GM18870 (cell line): ENCODE measurements around the gene RNF223.
"Not testable (repeated sequence)": the region's sequence is repeated elsewhere in the genome, so short reads cannot be mapped to it uniquely, and the experiment has no call there.

Source experiments
- ATAC-seq: cut with Tn5 transposase; IDR thresholded peaks from one replicate; pipeline ENCODE4 v1.9.1; 2021; ENCODE audit warnings: moderate library complexity; ENCODE audit not compliant: unreplicated experiment

The RNF223 gene

DNA sequence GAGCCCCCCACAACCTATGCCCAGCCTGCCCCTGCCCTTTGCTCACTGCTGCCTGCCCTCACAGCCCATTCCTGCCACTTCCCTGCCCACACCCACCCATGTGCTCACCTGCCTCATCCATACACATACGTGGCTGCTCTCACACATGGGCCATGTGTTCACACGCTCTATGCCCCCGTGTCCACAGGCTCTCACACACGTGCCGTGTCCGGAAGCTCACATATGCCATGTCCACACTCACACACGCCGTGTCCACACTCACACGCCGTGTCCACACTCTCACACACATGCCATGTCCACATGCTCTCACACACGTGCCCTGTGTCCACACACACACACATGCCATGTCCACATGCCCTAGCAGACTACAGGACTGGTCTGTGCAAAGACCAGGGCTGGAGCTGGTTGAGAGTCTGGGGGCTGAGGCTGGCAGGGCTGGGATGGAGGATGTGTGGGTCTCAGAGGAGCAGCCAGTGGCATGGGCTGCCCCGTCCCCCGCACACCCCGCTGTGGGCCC, 583 bp upstream of the RNF223 start:
- ATAC-seq, result no peak

DNA sequence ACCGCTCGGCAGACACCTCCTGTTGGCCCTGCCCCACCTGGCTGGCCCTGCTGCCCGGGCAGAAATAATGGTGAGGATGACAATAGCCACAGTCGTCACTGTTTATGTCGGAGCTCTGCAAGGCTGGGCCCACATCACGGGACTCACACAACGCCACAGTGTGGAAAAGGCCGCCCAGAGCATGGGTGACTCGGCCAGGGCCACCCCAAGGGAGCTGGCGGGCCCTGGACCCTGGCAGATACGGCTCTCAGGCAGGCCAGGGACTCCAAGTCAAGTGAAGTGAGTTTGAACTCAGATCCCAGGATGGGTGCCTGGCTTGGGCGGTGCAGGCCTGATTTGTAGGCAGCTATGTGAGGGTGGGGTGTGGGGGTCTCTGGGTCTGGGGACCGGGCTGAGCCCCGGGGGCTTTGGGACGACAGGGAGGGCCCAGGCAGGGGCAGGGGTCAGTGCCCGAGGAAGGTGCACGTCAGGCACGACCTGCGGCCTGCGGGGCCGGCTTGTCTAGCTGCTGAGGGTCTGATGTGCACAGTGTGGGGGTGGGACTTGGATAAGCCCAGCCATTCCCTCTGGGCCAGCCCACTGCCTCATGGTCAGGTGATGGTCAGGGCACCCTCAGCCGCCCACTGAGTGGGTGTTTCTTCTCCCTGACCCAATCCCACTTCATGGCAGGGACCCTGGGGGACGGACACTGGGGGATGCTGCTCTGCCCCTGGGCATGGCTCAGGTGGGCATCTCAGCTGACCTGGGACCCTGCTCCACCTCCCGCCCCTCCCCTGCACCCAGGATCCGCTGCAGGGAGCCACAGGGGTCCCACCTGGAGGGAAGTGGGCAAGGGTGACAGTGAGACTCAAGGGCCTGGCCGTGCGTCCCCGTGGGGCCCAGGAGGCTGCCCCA, 1.0 kb downstream of the RNF223 start:
- no peak for ATAC-seq

DNA sequence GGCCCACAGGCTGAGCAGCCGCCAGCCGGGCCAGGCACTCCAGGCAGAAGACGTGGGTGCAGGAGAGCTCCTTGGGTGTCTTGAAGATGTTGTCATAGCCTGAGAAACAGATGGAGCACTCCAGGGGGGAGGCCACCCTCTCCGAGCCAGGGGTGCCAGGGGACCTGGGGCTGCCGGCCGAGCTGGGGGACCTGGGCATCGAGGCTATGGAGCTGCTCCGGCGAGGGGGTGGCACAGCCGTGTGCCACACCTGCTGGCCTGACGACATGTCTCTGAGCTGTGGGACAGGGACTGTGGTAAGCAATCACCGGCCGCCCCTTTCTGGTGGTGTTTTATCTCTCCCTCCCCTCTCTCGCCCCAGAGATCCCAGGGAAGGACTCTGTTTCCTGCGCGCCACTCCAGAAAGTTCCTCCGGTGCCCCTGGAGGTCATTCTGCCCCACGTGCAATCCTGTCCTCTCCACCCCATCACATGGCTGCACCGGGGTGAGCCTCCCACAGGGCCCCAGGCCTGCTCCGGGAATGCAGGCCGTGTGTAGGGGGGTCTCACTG, 1.7 kb downstream of the RNF223 start:
- ATAC-seq, result no peak

DNA sequence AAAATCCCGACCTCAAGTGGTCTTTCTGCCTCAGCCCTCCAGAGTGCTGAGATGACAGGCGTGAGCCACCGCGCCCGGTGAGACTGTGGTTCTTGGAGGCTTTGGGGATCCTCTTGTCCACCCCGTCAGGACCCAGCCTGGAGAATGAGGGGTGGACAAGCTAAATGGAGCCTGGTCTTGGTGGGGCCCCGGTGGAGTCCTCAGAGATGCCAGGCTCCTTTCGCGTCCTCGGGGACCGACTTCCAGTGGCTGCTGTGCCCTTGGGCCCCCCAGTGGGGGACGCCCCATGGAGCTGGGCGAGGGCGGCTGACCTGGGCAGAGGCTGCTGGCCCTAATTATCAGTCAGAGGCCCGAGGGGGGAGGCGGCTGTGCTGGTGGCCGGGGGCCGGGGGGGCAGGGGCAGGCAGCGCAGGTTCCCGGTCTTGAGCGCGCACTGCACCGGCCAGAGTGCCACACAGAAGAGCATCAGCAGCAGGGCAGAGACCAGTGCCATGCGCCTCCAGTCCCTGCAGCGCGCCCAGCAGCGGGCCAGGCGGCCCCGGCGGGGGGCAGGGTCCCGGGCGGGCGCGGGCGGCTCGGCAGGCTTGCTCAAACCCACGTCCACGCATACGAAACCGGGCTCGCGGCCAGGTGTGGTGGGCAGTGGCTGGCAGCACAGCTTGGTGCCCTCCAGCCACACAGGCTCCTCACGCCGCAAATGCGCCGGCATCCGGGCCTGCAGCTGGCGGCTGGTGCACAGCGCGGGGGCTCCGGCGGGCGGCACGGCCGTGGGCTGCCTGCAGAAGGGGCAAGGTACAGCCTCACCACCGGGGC, 2.4 kb downstream of the RNF223 start:
- no peak for ATAC-seq

DNA sequence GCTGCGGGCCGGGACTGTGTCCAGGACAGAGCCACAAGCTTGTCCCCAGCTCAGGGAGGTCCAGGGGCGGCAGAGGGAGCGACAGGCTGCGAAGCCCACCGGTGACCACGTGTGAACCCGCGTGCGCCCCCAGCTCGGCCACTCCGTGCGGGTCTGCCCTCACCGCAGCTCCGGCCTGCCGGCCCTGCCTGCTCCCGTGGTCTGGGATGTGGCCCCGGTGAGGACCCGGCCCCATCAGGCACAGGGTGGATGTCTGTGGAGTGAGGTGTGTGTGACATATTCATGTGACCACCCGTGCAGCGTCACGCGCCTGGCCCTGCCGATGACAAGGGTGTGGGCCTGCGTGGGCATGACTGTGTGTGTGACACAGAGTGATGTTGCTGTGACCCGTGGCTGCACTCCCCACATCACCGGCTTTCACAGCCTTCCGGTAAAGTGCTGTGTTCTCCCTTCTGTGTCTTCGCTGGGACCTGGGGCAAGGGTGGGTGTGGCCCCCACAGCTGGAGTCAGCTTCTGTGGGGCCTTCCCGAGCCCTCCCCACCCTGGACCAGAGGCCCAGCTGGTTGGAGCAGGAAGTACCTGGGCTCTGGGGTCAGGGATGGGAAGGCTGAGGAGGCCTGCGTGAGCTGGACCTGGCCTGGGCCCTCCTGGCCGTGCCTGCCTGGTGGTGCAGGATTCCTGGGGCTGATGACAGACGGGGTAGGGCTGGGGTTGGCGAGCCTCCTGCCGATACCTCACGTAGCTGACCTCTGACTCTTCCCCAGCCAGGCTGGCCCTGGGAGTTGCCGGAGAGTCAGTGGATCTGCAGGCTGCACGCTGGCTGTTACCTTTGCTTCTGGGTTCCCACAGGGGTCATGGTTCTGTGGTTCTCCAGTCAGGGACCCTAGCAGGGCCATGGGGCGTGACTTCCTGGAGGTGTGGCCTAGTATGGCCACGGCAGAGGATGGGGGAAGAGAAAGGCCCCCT, 4.1 kb downstream of the RNF223 start:
- ATAC-seq, result no peak

DNA sequence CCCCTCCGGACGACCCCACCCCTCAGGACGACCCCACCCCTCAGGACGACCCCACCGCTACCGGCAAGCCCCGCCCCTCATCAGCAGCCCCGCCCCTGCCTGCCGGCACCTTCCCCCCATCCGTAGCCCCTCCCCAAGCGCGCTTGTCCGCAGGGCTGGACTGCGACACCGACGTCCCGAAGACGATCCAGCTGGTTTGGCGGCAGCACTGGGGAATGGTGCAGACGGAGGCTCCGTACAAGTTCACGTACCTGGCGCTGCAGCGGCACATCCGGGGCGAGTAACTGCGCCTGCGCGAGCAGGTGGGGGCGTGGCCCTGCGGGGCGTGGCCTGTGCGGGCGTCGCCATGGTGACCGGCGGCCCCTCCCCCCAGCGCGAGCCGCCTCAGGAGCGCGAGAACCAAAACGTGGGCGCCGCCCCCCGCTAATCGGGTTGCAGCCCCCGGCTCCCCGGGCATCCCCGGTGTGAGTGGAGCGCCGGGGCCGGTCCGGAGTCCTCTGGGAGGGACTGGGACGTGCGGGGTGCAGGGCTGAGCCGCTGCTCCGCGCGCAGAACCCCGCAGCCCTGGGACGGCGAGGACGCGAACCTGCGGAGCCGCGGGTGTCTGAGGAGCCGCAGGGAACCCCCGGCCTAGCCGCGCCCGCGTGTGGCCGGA, 4.9 kb downstream of the RNF223 start:
- no peak for ATAC-seq

DNA sequence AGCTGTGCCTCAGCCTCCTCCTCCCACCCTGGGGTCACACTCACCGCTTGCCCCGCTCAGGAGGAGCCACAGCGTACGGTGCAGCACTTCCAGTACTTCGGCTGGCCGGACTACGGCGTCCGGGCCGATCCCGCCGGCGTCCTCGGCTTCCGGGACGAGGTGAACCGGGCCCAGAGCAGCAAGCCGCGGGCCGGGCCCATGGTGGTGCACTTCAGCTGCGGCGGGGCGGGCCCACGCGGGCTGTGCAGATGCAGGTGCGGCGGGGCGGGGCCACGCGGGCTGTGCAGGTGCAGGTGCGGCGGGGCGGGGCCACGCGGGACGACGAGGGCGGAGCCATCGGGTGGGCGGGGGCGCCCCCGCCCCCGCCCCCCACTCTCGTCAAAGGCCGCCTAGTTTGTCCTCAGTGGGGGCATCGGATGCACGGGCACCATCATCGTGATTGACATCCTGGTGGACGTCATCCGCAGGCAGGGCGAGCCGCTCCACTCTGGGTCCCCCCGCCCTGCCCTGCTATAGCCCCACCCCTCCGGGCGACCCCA, 5.5 kb downstream of the RNF223 start:
- no peak for ATAC-seq

DNA sequence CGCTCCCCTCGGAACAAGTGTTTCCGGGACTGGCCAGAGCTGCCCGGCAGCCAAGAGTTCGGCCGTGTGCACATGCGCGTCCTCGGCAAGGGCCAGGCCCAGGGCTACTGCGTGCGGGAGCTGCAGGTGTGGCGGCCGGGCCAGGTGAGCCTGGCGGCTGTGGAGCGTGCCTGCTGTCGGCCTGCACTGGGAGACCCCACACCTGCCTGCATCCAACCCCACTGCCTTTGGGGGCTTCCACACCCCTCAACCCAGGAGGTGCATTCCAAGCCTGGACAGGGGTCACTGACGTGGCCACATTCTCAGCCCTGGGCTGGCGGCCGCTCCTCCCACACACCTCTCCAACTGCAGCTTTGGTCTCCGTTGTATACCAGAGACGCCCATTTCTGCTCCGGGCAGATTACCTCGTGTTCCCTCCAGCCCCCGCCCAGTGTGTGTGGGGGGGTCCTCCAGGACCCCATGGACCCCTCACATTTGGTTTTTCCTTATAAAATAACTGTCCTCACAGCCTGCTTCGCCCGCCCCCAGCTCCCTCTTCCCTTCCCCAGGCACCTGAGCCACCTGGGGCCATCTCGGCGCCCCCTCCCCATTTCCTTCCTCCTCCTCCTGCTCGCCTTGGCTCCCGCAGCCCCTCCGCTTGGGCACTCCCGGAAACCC, 6.1 kb downstream of the RNF223 start:
- no peak for ATAC-seq

DNA sequence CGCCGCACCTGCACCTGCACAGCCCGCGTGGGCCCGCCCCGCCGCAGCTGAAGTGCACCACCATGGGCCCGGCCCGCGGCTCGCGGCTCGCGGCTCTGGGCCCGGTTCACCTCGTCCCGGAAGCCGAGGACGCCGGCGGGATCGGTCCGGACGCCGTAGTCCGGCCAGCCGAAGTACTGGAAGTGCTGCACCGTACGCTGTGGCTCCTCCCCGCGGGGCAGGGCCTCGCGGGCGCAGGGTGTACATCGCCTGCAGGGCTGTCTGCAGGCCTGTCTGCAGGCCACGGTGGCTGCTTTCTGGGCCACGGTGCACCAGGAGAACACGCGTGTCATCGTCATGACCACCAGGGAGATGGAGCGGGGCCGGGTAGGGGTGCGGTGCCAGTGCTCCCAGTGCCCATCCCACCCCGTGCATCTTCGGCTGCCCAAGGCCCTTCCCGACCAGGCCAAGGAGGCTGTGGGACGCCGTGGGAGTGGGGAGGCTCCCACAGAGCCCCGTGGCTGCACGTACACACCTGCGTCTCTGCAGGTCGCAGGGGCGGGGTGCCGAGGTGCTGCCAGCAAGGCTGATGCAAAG, 6.7 kb downstream of the RNF223 start:
- no peak for ATAC-seq

DNA sequence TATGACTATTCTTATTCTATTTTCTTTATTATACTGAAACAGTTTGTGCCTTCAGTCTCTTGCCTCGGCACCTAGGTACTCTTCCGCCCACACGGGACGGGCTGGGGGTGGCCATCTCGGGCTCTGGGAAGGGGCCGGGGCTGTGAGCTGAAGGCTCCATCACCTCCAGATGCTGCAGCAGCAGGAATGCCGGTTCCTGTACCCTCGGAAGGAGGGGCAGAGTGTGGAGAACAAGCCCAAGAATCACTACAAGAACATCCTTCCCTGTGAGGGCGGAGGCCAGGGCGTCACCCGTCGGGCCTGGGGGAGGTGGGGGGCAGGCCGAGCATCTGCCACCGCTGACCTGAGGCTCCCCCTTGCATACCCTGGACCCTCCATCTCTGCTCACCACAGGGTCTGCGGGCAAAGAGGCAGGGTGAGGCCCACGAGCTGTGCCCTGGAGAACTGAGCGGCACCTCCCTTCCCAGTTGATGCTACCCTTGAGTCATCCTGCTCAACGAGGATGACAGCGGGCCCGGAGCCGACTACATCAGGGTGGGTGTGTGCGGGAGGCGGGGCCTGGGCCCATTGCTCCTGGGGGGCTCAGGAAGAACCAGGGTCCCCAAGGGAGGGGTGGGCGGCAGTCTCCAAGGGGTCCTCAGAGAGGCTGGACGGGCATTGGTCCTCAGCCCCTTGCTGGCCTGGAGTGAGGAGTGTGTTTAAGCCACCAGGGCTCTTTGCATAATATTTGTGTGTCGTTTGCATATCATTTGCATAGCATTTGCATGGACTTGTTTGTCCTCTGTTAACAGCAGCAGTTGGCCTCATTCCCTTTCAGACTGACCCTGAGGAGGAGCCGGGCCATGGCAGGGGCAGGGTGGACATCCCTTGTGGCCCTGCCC, 7.5 kb downstream of the RNF223 start:
- ATAC-seq, result no peak

DNA sequence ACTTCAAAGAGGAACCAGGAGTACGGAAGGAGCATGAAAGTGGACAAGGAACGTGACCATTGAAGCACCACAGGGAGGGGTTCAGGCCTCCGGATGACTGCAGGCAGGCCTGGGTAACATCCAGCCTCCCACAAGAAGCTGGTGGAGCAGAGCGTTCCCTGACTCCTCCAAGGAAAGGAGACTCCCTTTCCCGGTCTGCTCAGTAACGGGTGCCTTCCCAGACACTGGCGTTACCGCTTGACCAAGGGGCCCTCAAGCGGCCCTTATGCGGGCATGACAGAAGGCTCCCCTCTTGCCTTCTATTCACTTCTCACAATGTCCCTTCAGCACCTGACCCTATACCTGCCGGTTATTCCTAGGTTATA, 8.2 kb downstream of the RNF223 start:
- not testable (repeated sequence) for ATAC-seq

DNA sequence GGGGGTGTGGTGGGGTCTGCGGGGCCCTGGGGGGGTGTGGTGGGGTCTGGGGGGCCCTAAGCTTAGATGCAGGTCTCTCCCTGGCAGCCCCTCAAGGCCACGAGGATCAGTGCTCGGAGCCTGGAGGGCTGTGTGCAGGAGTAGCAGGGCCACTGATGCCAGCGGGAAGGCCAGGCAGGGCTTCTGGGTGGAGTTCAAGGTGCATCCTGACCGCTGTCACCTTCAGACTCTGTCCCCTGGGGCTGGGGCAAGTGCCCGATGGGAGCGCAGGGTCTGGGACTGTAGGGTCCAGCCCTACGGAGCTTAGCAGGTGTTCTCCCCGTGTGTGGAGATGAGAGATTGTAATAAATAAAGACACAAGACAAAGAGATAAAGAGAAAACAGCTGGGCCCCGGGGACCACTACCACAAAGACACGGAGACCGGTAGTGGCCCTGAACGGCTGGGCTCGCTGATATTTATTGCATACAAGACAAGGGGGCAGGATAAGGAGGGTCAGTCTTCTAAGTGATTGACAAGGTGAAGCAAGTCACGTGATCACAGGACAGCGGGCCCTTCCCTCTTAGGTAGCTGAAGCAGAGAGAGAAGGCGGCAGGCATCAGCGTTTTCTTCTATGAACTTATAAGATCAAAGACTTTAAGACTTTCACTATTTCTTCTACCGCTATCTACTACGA, 8.7 kb downstream of the RNF223 start:
- no peak for ATAC-seq

DNA sequence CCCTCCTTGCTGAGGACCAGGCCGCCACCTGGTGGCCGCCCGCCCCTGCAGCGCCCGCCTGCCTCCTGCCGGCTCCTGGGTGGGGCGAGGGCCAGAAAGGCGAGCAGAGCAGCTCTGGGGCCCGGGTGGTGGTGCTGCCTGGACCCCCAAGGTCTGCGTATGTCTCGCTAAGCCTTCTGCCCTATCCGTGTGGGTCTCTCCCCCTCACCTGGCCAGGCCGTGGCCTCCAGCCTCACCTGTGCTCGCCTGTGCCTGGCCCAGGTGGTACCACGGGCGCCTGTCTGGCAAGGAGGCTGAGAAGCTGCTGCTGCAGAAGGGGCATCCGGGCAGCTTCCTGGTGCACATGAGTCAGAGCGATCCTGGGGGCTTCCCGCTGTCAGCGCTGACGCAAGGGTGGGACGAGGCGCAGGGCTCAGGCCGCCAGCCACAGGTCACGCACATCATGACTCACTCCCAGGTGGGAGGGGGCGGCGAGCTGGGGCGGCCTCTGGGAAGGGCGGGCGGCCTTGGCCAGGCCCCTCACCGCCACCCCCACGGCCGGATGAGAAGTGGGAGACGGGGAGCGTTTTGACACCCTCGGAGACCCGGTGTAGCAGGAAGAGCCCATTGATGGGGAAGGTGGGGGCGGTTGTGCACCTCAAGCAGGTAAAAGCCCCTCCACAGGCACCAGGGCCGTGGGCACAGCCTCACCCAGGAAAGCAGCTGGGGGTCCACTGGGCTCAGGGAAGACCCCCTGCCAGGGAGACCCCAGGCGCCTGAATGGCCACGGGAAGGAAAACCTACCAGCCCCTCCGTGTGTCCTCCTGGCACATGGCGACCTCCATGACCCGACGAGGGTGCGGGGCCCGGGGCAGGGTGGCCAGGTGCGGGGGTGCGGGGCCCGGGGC, 9.9 kb downstream of the RNF223 start:
- peak; percentile 57 for ATAC-seq

DNA sequence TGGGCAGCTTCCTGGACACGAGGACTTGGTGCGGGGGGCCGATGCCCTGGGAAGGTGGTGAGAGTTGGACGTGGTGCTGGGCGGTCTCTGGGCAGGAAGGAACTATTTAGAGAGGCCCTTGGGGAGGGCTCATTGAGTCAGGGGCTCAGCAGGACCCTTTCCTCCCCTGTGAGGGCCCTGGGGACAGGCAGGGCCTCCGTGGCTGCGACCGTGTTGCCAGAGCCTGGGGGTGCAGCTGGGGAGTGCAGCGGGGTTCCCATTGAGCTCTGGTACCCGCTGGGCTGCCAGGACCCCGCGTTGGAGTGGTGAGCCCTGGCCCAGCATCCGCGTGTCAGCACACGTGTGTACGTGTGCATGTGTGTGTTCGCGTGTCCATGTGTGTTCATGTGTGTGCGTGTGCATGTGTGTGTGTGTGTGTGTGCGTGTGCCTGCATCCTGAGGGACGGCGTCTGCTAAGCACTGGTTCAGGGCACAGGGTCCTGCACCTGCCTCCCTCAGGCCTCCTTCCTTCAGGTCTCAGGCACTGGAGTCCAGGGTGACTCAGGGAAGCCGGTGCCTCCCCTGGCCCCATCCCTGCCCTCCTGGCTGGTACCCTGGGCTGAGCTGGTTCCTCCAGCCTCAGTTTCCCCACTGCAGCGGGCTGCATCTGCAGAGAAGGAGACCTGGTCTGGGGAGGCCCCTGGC, 10.7 kb downstream of the RNF223 start:
- ATAC-seq, result no peak

DNA sequence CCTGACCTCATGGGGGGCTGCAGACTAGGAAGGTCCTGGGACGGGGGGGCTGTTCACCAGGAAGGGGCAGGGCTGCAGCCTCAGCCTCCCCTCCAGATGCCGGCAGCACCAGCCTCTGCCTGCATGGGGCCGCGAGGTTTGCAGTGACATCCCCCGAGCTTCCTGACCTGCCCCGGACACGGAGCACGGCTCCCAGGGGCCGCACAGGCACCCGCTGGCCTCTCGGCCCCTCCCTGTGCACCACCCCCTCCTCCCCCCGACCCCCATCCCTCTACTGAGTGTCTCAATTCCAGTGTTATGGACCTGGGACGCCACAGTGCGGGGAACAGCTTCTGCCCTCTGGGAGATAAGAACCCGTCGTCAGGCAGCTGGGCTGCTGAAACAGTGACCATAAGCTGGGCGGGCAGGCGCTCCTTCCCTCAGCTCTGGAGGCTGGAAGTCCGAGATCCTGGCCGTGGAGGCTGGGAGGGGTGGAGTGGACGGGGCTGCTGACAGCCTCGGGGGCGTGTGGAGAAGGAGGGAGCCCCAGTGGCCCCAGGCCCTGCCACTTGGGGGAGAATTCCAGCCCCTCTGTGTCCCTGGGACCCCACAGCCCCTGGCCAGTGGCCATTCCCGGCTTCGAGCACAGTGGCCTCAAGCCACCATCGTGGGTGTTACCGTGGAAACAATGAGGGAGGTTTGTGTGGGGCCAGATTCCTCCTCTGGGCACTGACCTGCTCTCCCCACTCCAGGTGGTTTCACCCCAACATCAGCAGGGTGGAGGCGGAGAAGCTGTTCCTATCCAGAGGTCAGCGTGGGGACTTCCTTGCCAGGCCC, 11.6 kb downstream of the RNF223 start:
- no peak for ATAC-seq
